ENCODE measurements around the gene YBEY.

The YBEY gene

DNA sequence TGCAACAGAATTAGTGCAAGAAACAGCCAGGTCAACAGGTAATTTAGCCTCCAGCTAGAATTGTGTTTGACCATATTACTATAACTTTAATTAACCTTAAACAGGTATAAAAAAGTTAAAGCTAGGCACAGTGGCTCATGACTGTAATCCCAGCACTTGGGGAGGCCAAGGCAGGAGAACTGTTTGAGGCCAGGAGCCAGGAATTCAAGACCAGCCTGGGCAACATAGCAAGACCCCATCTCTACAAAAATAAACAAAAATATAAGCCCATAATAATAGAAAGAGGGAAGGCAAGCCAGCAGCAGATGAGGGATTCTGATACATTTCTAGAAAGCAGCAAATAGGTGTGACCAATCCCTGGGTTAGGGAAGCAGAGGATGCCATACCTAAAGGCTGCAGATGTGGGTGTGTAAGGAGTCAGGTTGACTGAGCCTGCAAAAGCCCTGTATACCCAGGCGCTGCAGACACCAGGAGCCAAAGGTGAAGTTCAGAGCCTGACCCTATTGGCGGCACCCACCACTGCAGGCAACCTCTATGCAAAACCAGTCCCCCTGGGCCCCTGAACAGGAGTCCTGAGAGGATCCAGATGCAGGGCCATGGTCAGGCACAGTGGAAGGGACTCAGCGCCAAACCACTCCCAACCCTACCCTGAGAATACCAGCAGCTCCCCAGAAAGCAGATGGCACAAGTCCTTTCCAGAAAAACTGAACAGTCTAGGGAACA is 38.3 kb upstream of the YBEY start:
- peaks cover 69 to 75% of the 10 kb centered on the region in 2 donors for H3K36me3 ChIP-seq (ENCODE audit: control insufficient read depth in 2 of 2, insufficient read depth in 2 of 2, low read length in 2 of 2)

DNA sequence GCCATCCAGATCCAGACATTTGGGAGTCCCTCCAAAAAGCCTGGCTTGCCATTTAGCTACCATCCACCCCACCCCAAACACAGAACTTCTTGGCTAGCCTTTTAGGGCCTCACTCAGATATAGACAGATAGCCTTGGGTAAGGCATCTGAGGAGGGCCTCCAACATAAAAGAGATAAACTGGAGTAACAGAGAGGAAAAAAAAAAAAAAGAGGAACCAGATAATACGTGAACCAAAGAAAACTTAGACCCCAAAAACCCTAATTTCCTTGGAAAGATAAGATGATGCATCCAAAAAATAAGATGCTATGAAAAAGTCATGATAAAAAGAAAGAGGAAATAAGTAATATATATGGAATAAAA is 37.7 kb upstream of the YBEY start:
- Histone ChIP-seq H3K36me3 (ENCODE audit: control insufficient read depth in 2 of 2, insufficient read depth in 2 of 2, low read length in 2 of 2) (peaks cover 65 to 74% of the 10 kb centered on the region in 2 donors), H3K9me3 (ENCODE audit: control insufficient read depth in 2 of 2, low read length in 2 of 2) (no peaks in the 10 kb centered on the region)

More for the DNA sequence above, 38.3 kb upstream of the YBEY start:
- H3K9me3 ChIP-seq (ENCODE audit: control insufficient read depth in 2 of 2, low read length in 2 of 2): no peaks in the 10 kb centered on the region
- no peak overlapping the region for H3K4me3 ChIP-seq (ENCODE audit: low read length in 2 of 2)
- no peaks in the 10 kb centered on the region for H3K4me1 ChIP-seq (ENCODE audit: control insufficient read depth in 2 of 2, insufficient read depth in 2 of 2, low read length in 2 of 2)
- no peak overlapping the region for H3K27ac ChIP-seq (ENCODE audit: low read depth in 2 of 2, low read length in 2 of 2)
- no peaks in the 10 kb centered on the region for H3K27me3 ChIP-seq (ENCODE audit: control insufficient read depth in 2 of 2, insufficient read depth in 2 of 2, low read length in 2 of 2)
- no peak overlapping the region for H3K9ac ChIP-seq (ENCODE audit: low read depth in 1 of 2, low read length in 2 of 2)

DNA sequence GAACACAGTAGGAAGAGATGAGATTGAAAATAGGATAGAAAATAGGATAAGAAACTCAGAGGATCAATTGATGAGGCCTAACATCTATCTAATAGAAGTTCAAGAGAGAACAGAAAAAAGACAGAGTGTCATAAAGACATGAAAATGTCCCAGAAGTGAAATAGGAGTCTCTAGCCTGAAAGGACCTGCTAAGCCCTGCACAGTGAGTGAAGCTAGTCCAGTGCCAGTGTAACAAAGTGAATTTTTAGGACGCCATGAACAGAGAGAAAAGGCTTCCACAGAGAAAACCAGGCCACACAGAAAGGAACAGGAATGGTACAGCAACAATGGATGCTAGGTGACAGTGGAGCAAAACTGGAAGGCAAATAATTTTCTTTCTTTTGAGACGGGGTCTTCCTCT is 37.3 kb upstream of the YBEY start:
- Histone ChIP-seq H3K27ac (ENCODE audit: low read depth in 2 of 2, low read length in 2 of 2) (no peak overlapping the region), H3K27me3 (ENCODE audit: control insufficient read depth in 2 of 2, insufficient read depth in 2 of 2, low read length in 2 of 2) (no peaks in the 10 kb centered on the region), H3K36me3 (ENCODE audit: control insufficient read depth in 2 of 2, insufficient read depth in 2 of 2, low read length in 2 of 2) (peaks cover 65 to 74% of the 10 kb centered on the region in 2 donors), H3K4me3 (ENCODE audit: low read length in 2 of 2) (no peak overlapping the region), H3K9ac (ENCODE audit: low read depth in 1 of 2, low read length in 2 of 2) (no peak overlapping the region), H3K4me1 (ENCODE audit: control insufficient read depth in 2 of 2, insufficient read depth in 2 of 2, low read length in 2 of 2) (no peaks in the 10 kb centered on the region), H3K9me3 (ENCODE audit: control insufficient read depth in 2 of 2, low read length in 2 of 2) (no peaks in the 10 kb centered on the region)

More for the DNA sequence above, 37.7 kb upstream of the YBEY start:
- Histone ChIP-seq H3K9ac (ENCODE audit: low read depth in 1 of 2, low read length in 2 of 2) (no peak overlapping the region), H3K27me3 (ENCODE audit: control insufficient read depth in 2 of 2, insufficient read depth in 2 of 2, low read length in 2 of 2) (no peaks in the 10 kb centered on the region), H3K4me1 (ENCODE audit: control insufficient read depth in 2 of 2, insufficient read depth in 2 of 2, low read length in 2 of 2) (no peaks in the 10 kb centered on the region), H3K27ac (ENCODE audit: low read depth in 2 of 2, low read length in 2 of 2) (no peak overlapping the region), H3K4me3 (ENCODE audit: low read length in 2 of 2) (no peak overlapping the region)

DNA sequence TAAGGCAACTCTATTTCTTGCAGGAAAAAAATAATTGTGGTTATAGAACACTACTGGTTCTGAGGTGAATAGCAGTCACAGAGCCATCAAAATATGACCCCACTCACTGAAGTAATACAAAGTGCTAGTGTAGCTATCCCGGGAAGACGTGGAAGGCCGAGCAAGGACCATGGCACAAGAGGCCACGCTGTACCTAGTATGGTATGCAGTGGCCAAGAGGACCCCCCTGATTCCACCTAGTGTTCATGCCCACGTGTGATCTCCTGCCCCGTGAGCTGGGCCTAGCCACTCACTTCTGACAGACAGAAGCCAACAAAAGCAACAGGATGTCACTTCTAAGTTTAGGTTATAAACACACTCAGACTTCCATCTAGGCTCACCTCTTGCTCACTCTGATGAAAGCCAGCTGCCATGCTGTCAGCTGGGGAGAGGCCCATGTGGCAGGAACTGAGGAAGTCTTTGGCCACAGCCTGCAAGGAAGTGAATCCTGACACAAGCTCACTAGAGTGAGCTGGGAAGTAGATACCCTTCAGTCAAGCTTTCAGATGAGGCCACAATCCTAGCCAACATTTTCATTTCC is 35.9 kb upstream of the YBEY start:
- H3K27ac ChIP-seq (ENCODE audit: low read depth in 2 of 2, low read length in 2 of 2): no peak overlapping the region
- no peak overlapping the region for H3K9ac ChIP-seq (ENCODE audit: low read depth in 1 of 2, low read length in 2 of 2)
- no peaks in the 10 kb centered on the region for H3K4me1 ChIP-seq (ENCODE audit: control insufficient read depth in 2 of 2, insufficient read depth in 2 of 2, low read length in 2 of 2)
- H3K36me3 ChIP-seq (ENCODE audit: control insufficient read depth in 2 of 2, insufficient read depth in 2 of 2, low read length in 2 of 2): peaks cover 63 to 74% of the 10 kb centered on the region in 2 donors
- H3K27me3 ChIP-seq (ENCODE audit: control insufficient read depth in 2 of 2, insufficient read depth in 2 of 2, low read length in 2 of 2): no peaks in the 10 kb centered on the region
- no peak overlapping the region for H3K4me3 ChIP-seq (ENCODE audit: low read length in 2 of 2)
- no peaks in the 10 kb centered on the region for H3K9me3 ChIP-seq (ENCODE audit: control insufficient read depth in 2 of 2, low read length in 2 of 2)

DNA sequence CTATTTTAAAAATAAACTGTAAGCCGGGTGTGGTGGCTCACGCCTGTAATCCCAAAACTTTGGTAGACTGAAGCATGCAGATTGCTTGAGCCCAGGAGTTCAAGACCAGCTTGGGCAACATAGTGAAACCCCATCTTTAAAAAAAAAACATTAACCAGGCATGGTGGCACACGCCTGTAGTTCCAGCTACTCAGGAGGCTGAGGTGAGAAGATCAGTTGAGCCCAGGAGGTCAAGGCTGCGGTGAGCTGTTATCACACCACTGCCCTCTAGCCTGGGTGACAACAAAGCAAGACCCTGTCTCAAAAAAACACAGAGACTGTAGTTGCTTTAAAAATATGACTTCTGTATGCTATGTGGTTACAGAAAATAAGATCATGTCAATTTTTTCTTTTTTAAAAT is 33.3 kb upstream of the YBEY start:
- Histone ChIP-seq H3K27me3 (ENCODE audit: control insufficient read depth in 2 of 2, insufficient read depth in 2 of 2, low read length in 2 of 2) (no peaks in the 10 kb centered on the region), H3K27ac (ENCODE audit: low read depth in 2 of 2, low read length in 2 of 2) (no peak overlapping the region), H3K4me1 (ENCODE audit: control insufficient read depth in 2 of 2, insufficient read depth in 2 of 2, low read length in 2 of 2) (no peaks in the 10 kb centered on the region), H3K9me3 (ENCODE audit: control insufficient read depth in 2 of 2, low read length in 2 of 2) (no peaks in the 10 kb centered on the region), H3K36me3 (ENCODE audit: control insufficient read depth in 2 of 2, insufficient read depth in 2 of 2, low read length in 2 of 2) (peaks cover 75 to 80% of the 10 kb centered on the region in 2 donors), H3K9ac (ENCODE audit: low read depth in 1 of 2, low read length in 2 of 2) (no peak overlapping the region), H3K4me3 (ENCODE audit: low read length in 2 of 2) (no peak overlapping the region)

DNA sequence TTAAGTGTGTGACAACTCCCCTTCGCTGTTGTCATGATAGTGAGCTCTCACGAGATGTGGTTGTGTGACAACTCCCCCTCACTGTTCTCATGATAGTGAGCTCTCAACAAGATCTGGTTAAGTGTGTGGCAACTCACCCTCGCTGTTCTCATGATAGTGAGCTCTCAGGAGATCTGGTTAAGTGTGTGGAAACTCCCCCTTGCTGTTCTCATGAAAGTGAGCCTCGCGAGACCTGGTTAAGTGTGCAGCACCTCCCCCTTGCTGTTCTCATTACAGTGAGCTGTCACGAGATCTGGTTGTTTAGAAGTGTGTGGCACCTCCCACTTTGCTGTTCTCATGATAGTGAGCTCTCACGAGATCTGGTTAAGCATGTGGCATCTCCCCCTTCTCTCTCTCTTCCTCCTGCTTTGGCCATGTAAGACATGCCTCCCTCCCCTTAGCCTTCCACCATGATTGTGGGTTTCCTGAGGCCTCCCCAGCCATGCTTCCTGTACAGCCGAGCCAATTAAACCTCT is 32.5 kb upstream of the YBEY start:
- Histone ChIP-seq H3K9ac (ENCODE audit: low read depth in 1 of 2, low read length in 2 of 2) (no peak overlapping the region), H3K4me1 (ENCODE audit: control insufficient read depth in 2 of 2, insufficient read depth in 2 of 2, low read length in 2 of 2) (no peaks in the 10 kb centered on the region), H3K4me3 (ENCODE audit: low read length in 2 of 2) (no peak overlapping the region), H3K27ac (ENCODE audit: low read depth in 2 of 2, low read length in 2 of 2) (no peak overlapping the region), H3K9me3 (ENCODE audit: control insufficient read depth in 2 of 2, low read length in 2 of 2) (no peaks in the 10 kb centered on the region), H3K27me3 (ENCODE audit: control insufficient read depth in 2 of 2, insufficient read depth in 2 of 2, low read length in 2 of 2) (no peaks in the 10 kb centered on the region), H3K36me3 (ENCODE audit: control insufficient read depth in 2 of 2, insufficient read depth in 2 of 2, low read length in 2 of 2) (peaks cover 78 to 86% of the 10 kb centered on the region in 2 donors)

DNA sequence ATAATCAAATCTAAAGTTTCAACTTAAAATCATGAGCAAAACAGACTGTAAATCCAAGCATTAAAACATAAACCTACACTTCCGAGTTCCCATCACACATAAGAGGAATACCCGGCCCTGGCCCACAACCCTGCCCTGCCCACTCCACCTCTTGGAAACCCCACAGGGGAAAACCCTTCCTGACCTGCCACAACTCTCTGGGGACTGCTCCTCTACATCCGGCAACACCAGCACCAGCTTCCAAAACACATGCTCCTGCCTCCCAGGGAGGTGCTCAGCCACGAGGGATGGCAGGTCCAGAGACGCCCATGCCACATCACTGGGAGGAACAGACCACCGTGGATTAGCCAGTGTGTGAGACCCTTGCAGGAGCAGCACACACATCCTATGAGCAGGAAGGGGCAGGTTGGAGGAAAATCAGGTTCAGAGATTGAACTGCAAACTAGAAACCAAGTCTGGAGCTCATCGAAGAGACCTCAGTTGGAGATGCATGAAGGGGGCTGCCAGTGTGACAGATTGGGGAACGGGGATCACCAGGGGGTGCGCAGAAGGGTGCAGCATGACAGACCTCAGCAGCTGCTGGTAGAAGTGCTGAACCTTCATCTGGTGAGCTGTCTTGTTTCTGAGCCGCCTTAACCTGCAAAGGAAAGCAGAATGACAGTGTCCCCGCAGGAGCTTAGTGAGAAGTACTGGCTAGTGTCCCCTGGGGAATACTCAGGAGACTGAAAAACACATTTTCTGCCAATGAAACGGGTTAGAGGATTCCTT is 31.8 kb upstream of the YBEY start:
- Histone ChIP-seq H3K9ac (ENCODE audit: low read depth in 1 of 2, low read length in 2 of 2) (no peak overlapping the region), H3K27me3 (ENCODE audit: control insufficient read depth in 2 of 2, insufficient read depth in 2 of 2, low read length in 2 of 2) (no peaks in the 10 kb centered on the region), H3K36me3 (ENCODE audit: control insufficient read depth in 2 of 2, insufficient read depth in 2 of 2, low read length in 2 of 2) (peaks cover 76 to 83% of the 10 kb centered on the region in 2 donors), H3K27ac (ENCODE audit: low read depth in 2 of 2, low read length in 2 of 2) (peak overlapping the region in 1 of 2 donors; percentile 13), H3K4me3 (ENCODE audit: low read length in 2 of 2) (no peak overlapping the region), H3K4me1 (ENCODE audit: control insufficient read depth in 2 of 2, insufficient read depth in 2 of 2, low read length in 2 of 2) (no peaks in the 10 kb centered on the region), H3K9me3 (ENCODE audit: control insufficient read depth in 2 of 2, low read length in 2 of 2) (no peaks in the 10 kb centered on the region)

DNA sequence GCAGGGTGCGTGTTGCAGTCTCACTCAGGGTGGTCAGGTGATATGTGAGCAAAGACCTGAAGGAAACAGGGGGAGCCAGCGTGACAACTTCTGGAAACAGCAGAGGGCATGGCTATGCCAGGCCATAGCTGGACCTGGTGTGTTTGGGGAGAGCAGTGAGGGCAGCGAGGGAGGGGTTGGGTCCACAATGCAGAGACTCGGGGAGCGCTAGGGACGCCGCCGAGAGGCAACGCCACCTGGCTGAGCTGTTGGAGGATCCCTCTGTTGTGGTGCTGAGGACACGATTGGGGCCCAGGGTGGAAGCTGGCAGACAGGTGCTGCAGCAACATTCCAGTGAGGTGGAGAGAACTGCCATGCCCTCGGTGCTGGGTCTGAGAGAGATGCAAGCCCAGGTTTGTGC is 31.0 kb upstream of the YBEY start:
- H3K27me3 ChIP-seq (ENCODE audit: control insufficient read depth in 2 of 2, insufficient read depth in 2 of 2, low read length in 2 of 2): no peaks in the 10 kb centered on the region
- peaks cover 70 to 81% of the 10 kb centered on the region in 2 donors for H3K36me3 ChIP-seq (ENCODE audit: control insufficient read depth in 2 of 2, insufficient read depth in 2 of 2, low read length in 2 of 2)
- no peak overlapping the region for H3K27ac ChIP-seq (ENCODE audit: low read depth in 2 of 2, low read length in 2 of 2)
- no peak overlapping the region for H3K4me3 ChIP-seq (ENCODE audit: low read length in 2 of 2)
- H3K4me1 ChIP-seq (ENCODE audit: control insufficient read depth in 2 of 2, insufficient read depth in 2 of 2, low read length in 2 of 2): no peaks in the 10 kb centered on the region
- H3K9ac ChIP-seq (ENCODE audit: low read depth in 1 of 2, low read length in 2 of 2): no peak overlapping the region
- H3K9me3 ChIP-seq (ENCODE audit: control insufficient read depth in 2 of 2, low read length in 2 of 2): no peaks in the 10 kb centered on the region

DNA sequence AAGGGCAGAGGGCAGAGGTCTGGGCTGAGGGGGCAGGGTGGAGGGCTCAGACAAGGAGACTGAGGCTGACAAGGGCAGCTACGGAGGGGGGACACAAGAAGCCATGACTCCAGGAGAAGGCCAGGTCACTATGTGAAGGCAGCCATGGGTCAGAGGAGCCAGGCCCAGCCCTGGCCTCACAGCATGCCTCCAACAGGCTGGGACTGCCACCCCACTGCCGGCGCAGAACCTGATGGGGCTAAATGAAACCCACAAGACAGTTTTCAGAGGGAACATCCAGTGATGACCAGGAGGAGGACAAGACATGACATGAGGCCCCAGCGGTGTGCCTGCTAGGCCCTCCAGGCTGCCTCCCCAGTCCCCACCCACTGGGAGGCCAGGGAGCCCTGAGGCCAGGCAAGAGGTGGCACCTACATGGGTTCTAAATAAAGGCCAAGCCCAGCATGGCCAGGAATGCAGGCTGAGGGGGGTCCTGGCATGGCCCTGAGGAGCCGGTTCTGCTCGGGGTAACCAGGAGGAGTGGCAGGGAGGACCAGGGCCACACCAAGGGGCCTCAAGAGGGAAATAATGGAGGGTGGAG is 30.3 kb upstream of the YBEY start:
- Histone ChIP-seq H3K36me3 (ENCODE audit: control insufficient read depth in 2 of 2, insufficient read depth in 2 of 2, low read length in 2 of 2) (peaks cover 69 to 83% of the 10 kb centered on the region in 2 donors), H3K27me3 (ENCODE audit: control insufficient read depth in 2 of 2, insufficient read depth in 2 of 2, low read length in 2 of 2) (no peaks in the 10 kb centered on the region), H3K9ac (ENCODE audit: low read depth in 1 of 2, low read length in 2 of 2) (no peak overlapping the region), H3K4me3 (ENCODE audit: low read length in 2 of 2) (no peak overlapping the region), H3K4me1 (ENCODE audit: control insufficient read depth in 2 of 2, insufficient read depth in 2 of 2, low read length in 2 of 2) (no peaks in the 10 kb centered on the region), H3K9me3 (ENCODE audit: control insufficient read depth in 2 of 2, low read length in 2 of 2) (no peaks in the 10 kb centered on the region), H3K27ac (ENCODE audit: low read depth in 2 of 2, low read length in 2 of 2) (no peak overlapping the region)
